Cardiac fibroblast (primary cell): ENCODE data around the gene ALDOB.

Experiments used
- DNase-seq, 2 donors: peaks; one replicate each; pipeline versions ENCODE4 v3.0.0 to v3.0.0-alpha.2; 2010; ENCODE audit warnings: low read depth in 2 of 2
- H3K4me3 ChIP-seq, 2 donors: replicated peaks in 1 of 2; 1 replicate in 1 of 2; 2 replicates in 1 of 2; pipeline ENCODE4 v1.5.1; 2011; ENCODE audit warnings: low read depth in 2 of 2, low read length in 2 of 2, mild to moderate bottlenecking in 2 of 2, moderate library complexity in 1 of 2
- CTCF ChIP-seq: IDR thresholded peaks from one replicate; pipeline ENCODE4 v1.5.1; 2011; ENCODE audit warnings: low read depth, mild to moderate bottlenecking, low read length, inconsistent platforms

Gene ALDOB

GRCh38 chr9:101371813-101372212 is 63.8 kb downstream of the ALDOB start:
- H3K4me3 ChIP-seq = no peak overlapping the region
- no peak for DNase-seq
- TF ChIP-seq CTCF = no peak
